GM12878 (cell line): ENCODE data around the gene NDUFS4. TPM values are rescaled to one million over a fixed set of nuclear protein-coding genes. Genes with fewer than 3 reads are reported as not detected.

Source experiments
- ATAC-seq: fragments of 200-7000 bp; cut with Tn5 transposase; 3 replicates; pipeline ENCODE4 v1.9.1; 2020; ENCODE audit warnings: mild to moderate bottlenecking, moderate library complexity
- BruUV-seq: library from RNA; stranded (reverse); fragments of 400-500 nt; replicated peaks from 2 replicates; lab custom pipeline; 2021; lab: Mats Ljungman, UMichigan
- CTCF ChIA-PET: fragments of 300-600 bp; sonication (Branson Sonifier 250); formaldehyde crosslinking; extraction: SDS; loops from one replicate; lab custom pipeline; 2021; ENCODE audit warnings: inconsistent platforms; lab: Yijun Ruan, JAX
- POLR2A ChIA-PET: fragments of 350-600 bp; formaldehyde crosslinking; extraction: SDS; loops from one replicate; lab custom pipeline; 2021; ENCODE audit warnings: inconsistent platforms; lab: Charles Lee
- RAD21 ChIA-PET: fragments of 300-600 bp; sonication (Branson Sonifier 250); formaldehyde crosslinking; loops from one replicate; lab custom pipeline; 2023; ENCODE audit warnings: antibody characterized with exemption; ENCODE audit not compliant: unreplicated experiment; lab: Charles Lee
- SMC1A ChIA-PET: fragments of 300-600 bp; sonication (Branson Sonifier 250); formaldehyde crosslinking; loops from one replicate; lab custom pipeline; 2023; ENCODE audit not compliant: unreplicated experiment, uncharacterized antibody; lab: Charles Lee
- DNase-seq: peaks from one replicate; pipeline ENCODE4 v3.0.0-alpha.2; 2011; ENCODE audit warnings: low read depth, low spot score
- FAIRE-seq: peaks from 3 replicates; lab custom pipeline; 2011; peaks lifted over from hg19 to GRCh38; lab: Jason Lieb, UNC
- H2AFZ ChIP-seq: 2 replicates; pipeline ENCODE4 v1.6.0; 2011; ENCODE audit warnings: low read depth, low read length, control low read depth; ENCODE audit not compliant: control insufficient read depth
- H3K27ac ChIP-seq: 2 replicates; pipeline ENCODE4 v1.5.1; 2011; ENCODE audit warnings: control low read depth; ENCODE audit not compliant: control insufficient read depth, insufficient read depth
- H3K27me3 ChIP-seq, 2 experiments: replicated peaks in 1 of 2; 2 replicates each; pipeline versions ENCODE4 v1.6.0 to v1.6.1; 2011; ENCODE audit warnings: low read length in 1 of 2; ENCODE audit not compliant: control insufficient read depth in 2 of 2, insufficient read depth in 2 of 2
- H3K36me3 ChIP-seq, 2 experiments: 2 replicates each; pipeline ENCODE4 v1.5.1; 2011; ENCODE audit warnings: low read length in 1 of 2; ENCODE audit not compliant: control insufficient read depth in 2 of 2, insufficient read depth in 2 of 2
- H3K4me1 ChIP-seq: 2 replicates; pipeline ENCODE4 v1.6.1; 2011; ENCODE audit warnings: mild to moderate bottlenecking, low read length, moderate library complexity, mixed read lengths; ENCODE audit not compliant: control insufficient read depth, insufficient read depth
- H3K4me2 ChIP-seq: 2 replicates; pipeline ENCODE4 v1.6.0; 2011; ENCODE audit warnings: control low read depth; ENCODE audit not compliant: control insufficient read depth, insufficient read depth
- H3K4me3 ChIP-seq: fragments of 200-600 bp; sonication (generic); 2 replicates; pipeline ENCODE4 v1.5.1; 2016
- H3K79me2 ChIP-seq: 2 replicates; pipeline ENCODE4 v1.6.0; 2011; ENCODE audit warnings: low read length; ENCODE audit not compliant: control insufficient read depth, insufficient read depth
- H3K9ac ChIP-seq: 2 replicates; pipeline ENCODE4 v1.8.0; 2011; ENCODE audit warnings: low read length, control low read depth, mixed read lengths; ENCODE audit not compliant: control insufficient read depth, insufficient read depth
- H3K9me3 ChIP-seq: replicated peaks from 3 replicates; pipeline ENCODE4 v1.5.1; 2011; ENCODE audit warnings: mild to moderate bottlenecking, low read length; ENCODE audit not compliant: control insufficient read depth, insufficient read depth
- H4K20me1 ChIP-seq: 2 replicates; pipeline ENCODE4 v1.6.0; 2011; ENCODE audit not compliant: control insufficient read depth, insufficient read depth
- BACH1 ChIP-seq: fragments of 450-650 bp; IDR thresholded peaks from 2 replicates; pipeline ENCODE4 v1.6.1; 2017; ENCODE audit warnings: mild to moderate bottlenecking, borderline replicate concordance
- CHD4 ChIP-seq: fragments of 200-600 bp; sonication (generic); IDR thresholded peaks from 2 replicates; pipeline ENCODE4 v1.6.1; 2016; ENCODE audit warnings: mild to moderate bottlenecking
- CTCF ChIP-seq, 3 experiments: IDR thresholded peaks in 2 of 3; conservative IDR thresholded peaks in 1 of 3; 2 replicates each; pipeline ENCODE4 v1.5.1; 2011; ENCODE audit warnings: low read depth in 3 of 3, low read length in 3 of 3, mild to moderate bottlenecking in 3 of 3, control low read depth in 2 of 3, moderate library complexity in 2 of 3, inconsistent platforms in 1 of 3, mixed read lengths in 1 of 3; ENCODE audit not compliant: control insufficient read depth in 2 of 3, insufficient read depth in 1 of 3; ENCODE audit errors: extremely low read depth in 1 of 3
- EP300 ChIP-seq, 2 experiments: fragments of 150-350 bp in 1 of 2; IDR thresholded peaks; 2 replicates each; pipeline ENCODE4 v1.6.1; 2011 to 2012; ENCODE audit warnings: low read depth in 2 of 2, low read length in 2 of 2, borderline replicate concordance in 1 of 2, improper control_type of control experiment in 1 of 2, inconsistent platforms in 1 of 2; ENCODE audit not compliant: control insufficient read depth in 1 of 2
- IKZF1 ChIP-seq: fragments of 450-650 bp; conservative IDR thresholded peaks from 2 replicates; pipeline ENCODE4 v1.6.1; 2017; ENCODE audit warnings: antibody characterized with exemption, mild to moderate bottlenecking
- IKZF2 ChIP-seq, 2 experiments: fragments of 450-650 bp; IDR thresholded peaks; 2 replicates each; pipeline ENCODE4 v1.6.1; 2017; ENCODE audit warnings: mild to moderate bottlenecking in 2 of 2, moderate library complexity in 2 of 2
- JUNB ChIP-seq: IDR thresholded peaks from 2 replicates; pipeline ENCODE4 v1.6.1; 2016; ENCODE audit warnings: antibody characterized with exemption, mild to moderate bottlenecking
- KLF5 ChIP-seq: fragments of 450-650 bp; IDR thresholded peaks from 2 replicates; pipeline ENCODE4 v1.6.1; 2014; ENCODE audit warnings: mild to moderate bottlenecking; ENCODE audit not compliant: partially characterized antibody
- MTA3 ChIP-seq: IDR thresholded peaks from 2 replicates; pipeline ENCODE4 v1.6.1; 2012; ENCODE audit warnings: low read length, inconsistent platforms, borderline replicate concordance
- NFIC ChIP-seq: IDR thresholded peaks from 2 replicates; pipeline ENCODE4 v1.6.1; 2012; ENCODE audit warnings: low read depth, mild to moderate bottlenecking, inconsistent platforms, low read length, moderate library complexity
- NFXL1 ChIP-seq: fragments of 450-650 bp; IDR thresholded peaks from 2 replicates; pipeline ENCODE4 v1.6.1; 2017; ENCODE audit warnings: antibody characterized with exemption, mild to moderate bottlenecking, borderline replicate concordance
- NFYA ChIP-seq: IDR thresholded peaks from 2 replicates; pipeline ENCODE4 v1.6.1; 2011; ENCODE audit warnings: low read depth, mild to moderate bottlenecking, low read length, improper control_type of control experiment, borderline replicate concordance
- NR2C2 ChIP-seq: IDR thresholded peaks from 2 replicates; pipeline ENCODE4 v1.6.1; 2011; ENCODE audit warnings: borderline replicate concordance, low read depth; ENCODE audit not compliant: control insufficient read depth, insufficient read length
- PML ChIP-seq: IDR thresholded peaks from 2 replicates; pipeline ENCODE4 v1.6.1; 2012; ENCODE audit warnings: low read length, inconsistent platforms
- SREBF1 ChIP-seq: IDR thresholded peaks from 2 replicates; pipeline ENCODE4 v1.6.1; 2012; ENCODE audit warnings: mild to moderate bottlenecking, low read length
- ZBTB33 ChIP-seq: fragments of 450-650 bp; IDR thresholded peaks from 2 replicates; pipeline ENCODE4 v1.6.1; 2017; ENCODE audit warnings: mild to moderate bottlenecking
- ZSCAN29 ChIP-seq: fragments of 450-650 bp; IDR thresholded peaks from 2 replicates; pipeline ENCODE4 v1.6.1; 2017; ENCODE audit warnings: mild to moderate bottlenecking, moderate library complexity
- WGBS: methylation state at CpG from one replicate; pipeline ENCODE4 v1.1.6; 2016; ENCODE audit warnings: low lambda C conversion rate; ENCODE audit not compliant: insufficient replicate concordance, insufficient coverage; ENCODE audit errors: missing lambda C conversion rate; 5-methylcytosine and 5-hydroxymethylcytosine counted together
- in situ Hi-C: fragments of 300-500 bp; cut with MboI; formaldehyde crosslinking; loops from 9 replicates; pipeline ENCODE4 v1.14.3; 2018; ENCODE audit warnings: mixed read lengths
- intact Hi-C: fragments of 100-400 bp; cut with micrococcal nuclease; formaldehyde crosslinking; loops from one replicate; pipeline ENCODE4 v1.14.2; 2022; ENCODE audit not compliant: unreplicated experiment
- polyA plus RNA-seq, 11 experiments: library from polyadenylated mRNA; depleted of rRNA in 4 of 11; unstranded in 6 of 11; stranded (reverse) in 5 of 11; fragments of >200 nt; fragmentation: Nextera tagmentation in 4 of 11; fragmentation: Illumina TruSeq in 1 of 11; extraction: Ambion mirVana in 4 of 11; extraction: Trizol in 1 of 11; gene quantifications; 1 replicate in 1 of 11; 2 replicates in 10 of 11; pipeline versions ENCODE4 v1.2.1 to v1.2.3, GENCODE V29; 2011 to 2016; ENCODE audit warnings: inconsistent platforms in 2 of 11, missing spikeins in 2 of 11, low read depth in 1 of 11
- total RNA-seq, 4 experiments: library from RNA; depleted of rRNA in 3 of 4; stranded (reverse); fragments of >200 nt in 3 of 4; fragmentation: Illumina TruSeq in 1 of 4; extraction: Trizol in 1 of 4; gene quantifications; 2 replicates each; pipeline versions ENCODE4 v1.2.1 to v1.2.3, GENCODE V29; 2013 to 2021
- TF ChIP-seq, protein P1 (sequence below): IDR thresholded peaks from 2 replicates; pipeline ENCODE4 v1.6.1; 2011; ENCODE audit warnings: low read depth, low read length, improper control_type of control experiment, borderline replicate concordance

Gene NDUFS4
- total and polyA plus RNA-seq, 10 of the 15 experiments (the other 5 are each of a cell fraction or from before 2014, with no cell fraction given), result 69.9 to 366 (median 114) TPM

GRCh38 chr5:53578854-53579253 lies 18.4 kb downstream of the NDUFS4 start:
- Histone ChIP-seq H3K27ac (no peak overlapping the region), H2AFZ (no peak overlapping the region), H3K36me3 (no peaks in the 10 kb centered on the region), H3K4me3 (no peak overlapping the region), H3K4me1 (no peaks in the 10 kb centered on the region), H4K20me1 (no peaks in the 10 kb centered on the region), H3K9ac (no peak overlapping the region), H3K27me3 (no peaks in the 10 kb centered on the region), H3K4me2 (no peak overlapping the region), H3K79me2 (peaks cover 13% of the 10 kb centered on the region), H3K9me3 (no peaks in the 10 kb centered on the region; the same call in 1 of the 3 replicates)
- ChIA-PET RAD21 (no interaction called here), POLR2A (no interaction called here), CTCF (no interaction called here), SMC1A (interaction anchor here (0.8 kb wide), 1 partner anchor 9 kb away, joined by 4 read pairs; no protein-coding TSS in a partner anchor)
- no peak for DNase-seq
- in situ Hi-C loops, result no loop called here
- 69% methylated on average over 4 of the region's 4 CpGs for WGBS
- intact Hi-C loops, result no loop called here
- ATAC-seq, result no peak
- no peak for FAIRE-seq
- BruUV-seq, result no TSS peak
- TF ChIP-seq PML (no peak), JUNB (no peak), NFYA (no peak), BACH1 (no peak), MTA3 (no peak), IKZF1 (no peak), ZBTB33 (no peak), CTCF (IDR thresholded peaks at IDR 0.05 in 2 of 3, conservative IDR thresholded peaks at IDR 0.05 in 1 of 3; ENCODE audit: control insufficient read depth in 2 of 3, extremely low read depth in 1 of 3, insufficient read depth in 1 of 3, low read depth in 3 of 3, low read length in 3 of 3) (no peak), ZSCAN29 (no peak), SREBF1 (no peak), KLF5 (no peak), EP300 (IDR thresholded peaks at IDR 0.05; ENCODE audit: borderline replicate concordance in 1 of 2, control insufficient read depth in 1 of 2, low read depth in 2 of 2, low read length in 2 of 2) (no peak), CHD4 (no peak), NFIC (no peak), NR2C2 (no peak), NFXL1 (no peak), IKZF2 (IDR thresholded peaks at IDR 0.05) (no peak)
- TF ChIP-seq, protein P1, sequence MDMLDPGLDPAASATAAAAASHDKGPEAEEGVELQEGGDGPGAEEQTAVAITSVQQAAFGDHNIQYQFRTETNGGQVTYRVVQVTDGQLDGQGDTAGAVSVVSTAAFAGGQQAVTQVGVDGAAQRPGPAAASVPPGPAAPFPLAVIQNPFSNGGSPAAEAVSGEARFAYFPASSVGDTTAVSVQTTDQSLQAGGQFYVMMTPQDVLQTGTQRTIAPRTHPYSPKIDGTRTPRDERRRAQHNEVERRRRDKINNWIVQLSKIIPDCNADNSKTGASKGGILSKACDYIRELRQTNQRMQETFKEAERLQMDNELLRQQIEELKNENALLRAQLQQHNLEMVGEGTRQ, result no peak
